Measurements from ENCODE around the gene LRIT1.

The LRIT1 gene

GRCh38 chr10:84212014-84212413 lies 29.3 kb downstream of the LRIT1 start:
- no peak for DNase-seq (ENCODE audit: low read depth)
- H3K4me3 ChIP-seq (ENCODE audit: low read length) = no peak overlapping the region
- TF ChIP-seq CTCF (conservative IDR thresholded peaks at IDR 0.05; ENCODE audit: low read depth, low read length) = no peak

- DNase-seq (ENCODE audit: low read depth) = no peak
- TF ChIP-seq CTCF (conservative IDR thresholded peaks at IDR 0.05; ENCODE audit: low read depth, low read length) = no peak
- H3K4me3 ChIP-seq (ENCODE audit: low read length) = no peak overlapping the region
Measured at GRCh38 chr10:84211566-84211965, 29.8 kb downstream of the LRIT1 start.

GRCh38 chr10:84208023-84208422 lies 33.3 kb downstream of the LRIT1 start:
- no peak for DNase-seq (ENCODE audit: low read depth)
- no peak for TF ChIP-seq CTCF (conservative IDR thresholded peaks at IDR 0.05; ENCODE audit: low read depth, low read length)
- no peak overlapping the region for H3K4me3 ChIP-seq (ENCODE audit: low read length)

DNA sequence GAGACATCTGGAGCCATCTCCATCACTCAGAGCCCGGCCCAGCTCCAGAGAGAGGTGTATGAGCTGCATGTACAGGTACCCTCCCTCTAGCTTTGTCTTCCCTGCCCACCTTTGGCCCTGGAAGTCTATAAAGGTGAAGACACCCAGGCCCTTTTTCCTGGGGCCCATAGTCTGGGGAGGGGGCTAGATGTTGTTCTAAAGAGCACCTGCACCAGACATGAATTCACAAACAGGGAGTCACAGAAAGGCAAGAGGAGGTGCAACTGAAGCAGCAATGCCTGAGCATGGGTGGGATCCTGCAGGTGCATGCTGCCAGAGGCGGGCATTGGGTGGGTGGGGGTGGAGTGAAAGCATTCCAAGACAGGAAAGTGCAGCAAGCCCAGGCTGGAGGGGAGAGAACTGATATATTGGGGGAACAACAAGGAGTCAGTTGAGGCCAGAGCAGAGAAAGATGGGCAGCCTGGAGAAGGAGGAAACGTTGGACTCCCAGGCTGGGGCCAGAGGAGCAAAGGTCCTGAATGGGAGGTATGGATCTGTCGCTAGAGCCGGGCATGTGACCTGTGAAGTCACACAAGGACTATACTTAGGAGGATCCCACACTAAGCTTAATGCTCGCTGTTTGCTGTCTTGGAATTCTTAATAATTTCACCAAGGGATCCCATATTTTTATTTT lies 35.4 kb downstream of the LRIT1 start:
- no peak for DNase-seq (ENCODE audit: low read depth)
- no peak for TF ChIP-seq CTCF (conservative IDR thresholded peaks at IDR 0.05; ENCODE audit: low read depth, low read length)
- H3K4me3 ChIP-seq (ENCODE audit: low read length) = no peak overlapping the region

GRCh38 chr10:84205049-84205852 lies 36.1 kb downstream of the LRIT1 start:
- DNase-seq (ENCODE audit: low read depth) = no peak
- TF ChIP-seq CTCF (conservative IDR thresholded peaks at IDR 0.05; ENCODE audit: low read depth, low read length) = peak; percentile 95
- no peak overlapping the region for H3K4me3 ChIP-seq (ENCODE audit: low read length)

DNA sequence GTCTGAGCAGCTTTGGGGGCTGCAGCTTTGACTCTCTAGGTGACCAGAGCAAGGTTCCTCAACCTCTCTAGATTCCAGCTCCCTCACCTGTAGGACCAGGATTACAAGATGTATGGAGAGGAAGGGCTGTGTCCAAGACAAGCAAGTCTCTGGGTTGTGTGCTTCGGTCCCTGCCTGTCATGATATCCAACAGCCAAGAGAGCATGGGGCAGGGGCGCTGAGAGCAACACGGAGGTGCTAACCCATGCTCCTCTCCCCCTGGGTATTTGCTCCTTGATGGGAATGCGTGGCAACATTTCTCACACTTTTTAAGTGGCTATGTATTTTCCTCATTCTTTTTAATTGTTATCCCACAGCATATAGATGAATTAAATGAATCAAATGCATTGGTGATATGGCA lies 36.7 kb downstream of the LRIT1 start:
- DNase-seq (ENCODE audit: low read depth) = no peak
- no peak overlapping the region for H3K4me3 ChIP-seq (ENCODE audit: low read length)
- no peak for TF ChIP-seq CTCF (conservative IDR thresholded peaks at IDR 0.05; ENCODE audit: low read depth, low read length)

- TF ChIP-seq CTCF (conservative IDR thresholded peaks at IDR 0.05; ENCODE audit: low read depth, low read length) = peak; percentile 65
- no peak for DNase-seq (ENCODE audit: low read depth)
- H3K4me3 ChIP-seq (ENCODE audit: low read length) = no peak overlapping the region
Measured at GRCh38 chr10:84204122-84204521, 37.2 kb downstream of the LRIT1 start.

Measured in retinal pigment epithelial cell (primary cell).